ENCODE measurements around the gene KCNJ2. TPM values are rescaled to one million over a fixed set of nuclear protein-coding genes. Genes with fewer than 3 reads are reported as not detected.

KCNJ2 gene
- total and polyA plus RNA-seq, 7 donors, result 0.60 to 2.5 (median 2.1) TPM

DNA sequence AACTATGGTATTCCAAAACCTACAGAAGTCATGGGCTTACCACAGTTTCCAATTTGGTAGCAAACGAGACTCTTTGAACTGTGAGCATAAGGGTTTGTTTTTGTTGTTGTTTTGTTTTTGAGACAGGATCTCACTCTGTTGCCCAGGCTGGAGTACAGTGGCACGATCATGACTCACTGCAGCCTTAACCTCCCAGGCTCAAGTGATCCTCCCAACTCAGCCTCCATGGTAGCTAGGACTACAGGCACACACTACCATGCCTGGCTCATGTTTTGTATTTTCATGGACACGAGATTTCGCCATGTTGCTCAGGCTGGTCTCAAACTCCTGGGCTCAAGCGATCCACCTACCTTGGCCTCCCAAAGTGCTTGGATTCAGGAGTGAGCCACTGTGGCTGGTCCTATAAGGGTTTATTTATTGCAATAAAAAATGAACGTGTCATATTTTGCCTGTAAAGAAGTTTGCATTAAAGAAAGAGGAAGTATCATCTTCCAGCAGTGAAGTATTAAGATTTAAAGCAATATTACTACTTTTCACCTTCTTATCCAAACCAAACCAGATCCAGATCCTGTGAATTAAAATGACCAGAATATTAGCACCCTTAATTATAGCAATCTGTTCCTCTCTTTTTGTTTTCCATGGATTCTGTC is 37.2 kb downstream of the KCNJ2 start:
- intact Hi-C loops (cut with DNase I), result no loop called here
- TF ChIP-seq POLR2AphosphoS5 (IDR thresholded peaks at IDR 0.05), result no peak
- no peak for TF ChIP-seq EP300 (IDR thresholded peaks at IDR 0.05)
- no peak for TF ChIP-seq POLR2A (IDR thresholded peaks at IDR 0.05)
- TF ChIP-seq, protein P1, sequence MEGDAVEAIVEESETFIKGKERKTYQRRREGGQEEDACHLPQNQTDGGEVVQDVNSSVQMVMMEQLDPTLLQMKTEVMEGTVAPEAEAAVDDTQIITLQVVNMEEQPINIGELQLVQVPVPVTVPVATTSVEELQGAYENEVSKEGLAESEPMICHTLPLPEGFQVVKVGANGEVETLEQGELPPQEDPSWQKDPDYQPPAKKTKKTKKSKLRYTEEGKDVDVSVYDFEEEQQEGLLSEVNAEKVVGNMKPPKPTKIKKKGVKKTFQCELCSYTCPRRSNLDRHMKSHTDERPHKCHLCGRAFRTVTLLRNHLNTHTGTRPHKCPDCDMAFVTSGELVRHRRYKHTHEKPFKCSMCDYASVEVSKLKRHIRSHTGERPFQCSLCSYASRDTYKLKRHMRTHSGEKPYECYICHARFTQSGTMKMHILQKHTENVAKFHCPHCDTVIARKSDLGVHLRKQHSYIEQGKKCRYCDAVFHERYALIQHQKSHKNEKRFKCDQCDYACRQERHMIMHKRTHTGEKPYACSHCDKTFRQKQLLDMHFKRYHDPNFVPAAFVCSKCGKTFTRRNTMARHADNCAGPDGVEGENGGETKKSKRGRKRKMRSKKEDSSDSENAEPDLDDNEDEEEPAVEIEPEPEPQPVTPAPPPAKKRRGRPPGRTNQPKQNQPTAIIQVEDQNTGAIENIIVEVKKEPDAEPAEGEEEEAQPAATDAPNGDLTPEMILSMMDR (IDR thresholded peaks at IDR 0.05), result no peak
- Histone ChIP-seq H3K9me3 (no peaks in the 10 kb centered on the region), H3K4me1 (peaks cover 0 to 14% (median 0%) of the 10 kb centered on the region in 4 donors), H3K4me3 (no peak overlapping the region), H3K27ac (no peak overlapping the region), H3K36me3 (no peaks in the 10 kb centered on the region), H3K27me3 (no peaks in the 10 kb centered on the region)
- no peak for DNase-seq
- 62 to 78% methylated on average over 6 of the region's 6 CpGs for WGBS, 2 donors

DNA sequence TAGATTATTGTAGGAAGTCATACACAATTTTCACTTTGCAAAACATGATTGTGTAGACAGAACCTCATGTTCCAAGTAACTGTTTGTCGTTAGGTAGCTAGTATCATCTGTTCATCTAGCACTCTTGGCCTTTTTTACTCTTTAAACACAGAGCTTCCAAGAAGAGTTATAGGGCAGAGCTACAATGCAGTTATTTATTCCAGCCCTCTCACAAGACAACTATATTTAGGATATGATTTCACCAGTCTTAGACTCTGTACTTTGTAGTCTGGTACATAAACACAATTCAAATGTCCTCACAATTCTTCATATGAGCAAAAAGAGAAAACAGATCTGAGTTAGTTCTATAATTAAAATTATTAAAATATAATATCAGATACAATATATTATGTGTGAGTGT is 37.9 kb downstream of the KCNJ2 start:
- Histone ChIP-seq H3K4me3 (no peak overlapping the region), H3K9me3 (no peaks in the 10 kb centered on the region), H3K36me3 (no peaks in the 10 kb centered on the region), H3K4me1 (peaks cover 0 to 14% (median 0%) of the 10 kb centered on the region in 4 donors), H3K27ac (no peak overlapping the region), H3K27me3 (no peaks in the 10 kb centered on the region)
- no peak for DNase-seq
- 16 to 51% methylated on average over 1 of the region's 1 CpG for WGBS, 2 donors
- intact Hi-C loops (cut with DNase I), result no loop called here
- no peak for TF ChIP-seq EP300 (IDR thresholded peaks at IDR 0.05)
- TF ChIP-seq POLR2AphosphoS5 (IDR thresholded peaks at IDR 0.05), result no peak

DNA sequence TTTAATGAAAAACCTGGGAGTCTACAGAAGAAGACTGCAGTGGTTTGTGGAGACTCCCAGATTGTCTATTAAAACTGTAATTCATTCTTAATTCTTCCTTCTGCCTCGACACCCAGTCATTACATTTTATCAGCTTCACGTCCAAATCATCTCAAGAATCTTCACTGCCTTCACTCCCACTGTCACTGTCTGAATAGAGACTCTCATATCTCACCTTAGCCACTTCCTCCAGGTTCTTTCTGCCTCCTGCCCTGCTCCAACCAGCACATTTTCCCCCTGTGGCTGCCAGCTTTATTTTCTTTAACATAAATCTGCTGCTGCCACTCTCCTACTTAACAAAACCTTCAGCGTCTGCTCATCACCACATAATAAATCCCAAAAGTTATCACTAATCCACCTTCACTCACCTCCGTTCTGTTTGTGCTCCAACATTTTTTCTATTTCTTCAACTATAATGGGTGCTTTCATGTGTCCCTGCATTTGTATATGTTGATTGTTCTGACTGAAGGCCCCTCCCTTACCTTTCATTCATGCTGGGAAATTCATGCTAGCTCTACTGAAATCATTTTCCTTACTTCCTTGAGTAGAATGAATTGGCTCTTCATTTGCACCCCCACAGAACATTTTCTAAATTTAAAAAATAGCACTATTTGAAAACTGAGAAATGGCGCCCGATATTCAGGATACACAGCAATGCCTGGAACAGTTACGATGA is 38.9 kb downstream of the KCNJ2 start:
- H3K27me3 ChIP-seq, result no peaks in the 10 kb centered on the region
- intact Hi-C loops (cut with DNase I), result no loop called here
- H3K27ac ChIP-seq, result no peak overlapping the region
- TF ChIP-seq EP300 (IDR thresholded peaks at IDR 0.05) (no peak), POLR2A (IDR thresholded peaks at IDR 0.05) (no peak), POLR2AphosphoS5 (IDR thresholded peaks at IDR 0.05) (no peak)
- TF ChIP-seq, protein P1 (IDR thresholded peaks at IDR 0.05), result no peak
- H3K9me3 ChIP-seq, result no peaks in the 10 kb centered on the region
- no peak overlapping the region for H3K4me3 ChIP-seq
- 41 to 62% methylated on average over 7 of the region's 7 CpGs for WGBS, 2 donors
- peaks cover 0 to 14% (median 0%) of the 10 kb centered on the region in 4 donors for H3K4me1 ChIP-seq
- DNase-seq, result no peak
- H3K36me3 ChIP-seq, result no peaks in the 10 kb centered on the region

DNA sequence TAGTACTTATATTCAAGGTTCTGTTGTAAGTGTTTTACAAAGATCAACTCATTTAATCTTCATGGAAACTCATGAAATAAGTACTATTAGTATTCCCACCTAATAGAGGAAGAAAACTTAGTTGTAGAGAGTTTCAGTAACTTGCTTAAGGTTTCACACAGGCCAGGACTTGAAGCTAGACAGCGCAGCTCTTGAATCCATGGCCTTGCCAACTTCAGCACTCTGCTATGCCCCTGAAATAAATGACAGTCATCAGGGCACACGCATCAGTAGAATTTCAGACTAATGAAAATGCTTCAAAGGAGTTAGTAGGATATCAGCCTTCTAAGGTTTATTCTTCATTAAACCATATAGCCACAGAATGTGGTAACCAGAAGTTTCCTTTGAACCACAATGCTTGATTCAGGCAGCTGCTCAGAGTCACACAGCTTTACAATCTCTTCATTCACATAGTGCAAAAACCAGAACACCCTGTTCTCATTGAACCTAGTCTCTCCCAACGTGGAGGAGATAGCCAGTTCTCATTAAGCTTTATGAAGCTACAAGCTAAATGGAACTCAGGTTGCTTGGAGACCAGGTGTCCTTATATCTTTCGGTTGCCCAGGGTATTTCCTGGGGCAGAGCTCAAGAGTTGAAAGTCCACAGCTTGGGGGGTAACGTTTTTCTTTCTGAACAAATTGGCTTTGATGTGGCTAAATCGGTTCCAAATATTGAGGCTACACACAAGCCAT is 39.7 kb downstream of the KCNJ2 start:
- DNase-seq, result no peak
- Histone ChIP-seq H3K4me1 (peaks cover 0 to 14% (median 0%) of the 10 kb centered on the region in 4 donors), H3K27me3 (no peaks in the 10 kb centered on the region), H3K36me3 (no peaks in the 10 kb centered on the region), H3K27ac (no peak overlapping the region), H3K4me3 (no peak overlapping the region), H3K9me3 (no peaks in the 10 kb centered on the region)
- WGBS, 2 donors, result 22 to 52% methylated on average over 6 of the region's 6 CpGs
- TF ChIP-seq EP300 (IDR thresholded peaks at IDR 0.05) (no peak), POLR2A (IDR thresholded peaks at IDR 0.05) (no peak), POLR2AphosphoS5 (IDR thresholded peaks at IDR 0.05) (no peak)
- TF ChIP-seq, protein P1 (IDR thresholded peaks at IDR 0.05), result no peak
- intact Hi-C loops (cut with DNase I), result no loop called here

DNA sequence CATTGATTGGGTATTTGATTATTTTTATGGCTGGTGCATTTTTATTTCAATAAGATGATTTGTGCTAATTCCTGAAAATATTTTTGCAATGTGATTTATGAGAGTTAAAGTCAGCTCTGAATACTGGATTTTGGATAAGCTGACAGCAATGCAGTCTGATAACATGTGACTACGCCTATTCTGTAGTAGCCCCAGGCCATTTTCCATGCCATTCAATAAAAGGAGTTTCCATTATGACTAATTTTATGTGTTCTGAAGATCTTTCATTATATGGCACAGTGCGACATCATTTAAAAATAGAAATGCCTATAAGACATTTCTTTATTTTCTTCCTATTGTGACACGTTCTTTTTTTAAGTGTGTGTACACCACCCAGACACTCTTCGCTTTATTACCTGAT is 46.3 kb downstream of the KCNJ2 start:
- intact Hi-C loops (cut with DNase I), result no loop called here
- Histone ChIP-seq H3K27ac (no peak overlapping the region), H3K36me3 (no peaks in the 10 kb centered on the region), H3K4me1 (no peaks in the 10 kb centered on the region), H3K4me3 (no peak overlapping the region), H3K9me3 (no peaks in the 10 kb centered on the region), H3K27me3 (no peaks in the 10 kb centered on the region)
- 85 to 88% methylated on average over 4 of the region's 4 CpGs for WGBS, 2 donors
- TF ChIP-seq EP300 (IDR thresholded peaks at IDR 0.05), result no peak
- no peak for TF ChIP-seq POLR2AphosphoS5 (IDR thresholded peaks at IDR 0.05)
- no peak for TF ChIP-seq POLR2A (IDR thresholded peaks at IDR 0.05)
- TF ChIP-seq, protein P1 (IDR thresholded peaks at IDR 0.05), result no peak
- no peak for DNase-seq
